Mesenchymal stem cell (in vitro differentiated cells and primary cell): Measurements from ENCODE around the gene COX10.
A peak's percentile ranks its signal among the peaks of the same experiment; 100 is the strongest.

Source experiments
- DNase-seq: peaks from one replicate; pipeline ENCODE4 v3.0.0-alpha.2; 2013
- H2AFZ ChIP-seq: one replicate; pipeline ENCODE4 v1.6.1; 2013; ENCODE audit warnings: low read depth, mild to moderate bottlenecking, control low read depth, inconsistent platforms, low read length, moderate library complexity
- H2AK5ac ChIP-seq: 2 replicates; pipeline ENCODE4 v1.6.1; 2013; ENCODE audit warnings: low read length, moderate library complexity, mild to moderate bottlenecking, inconsistent platforms; ENCODE audit not compliant: severe bottlenecking
- H2BK120ac ChIP-seq: one replicate; pipeline ENCODE4 v1.6.1; 2013; ENCODE audit warnings: low read depth, mild to moderate bottlenecking, inconsistent platforms, low read length, moderate library complexity
- H2BK12ac ChIP-seq, 2 experiments: one replicate each; pipeline ENCODE4 v1.6.1; 2013; ENCODE audit warnings: inconsistent platforms in 2 of 2, low read length in 2 of 2, mild to moderate bottlenecking in 2 of 2, moderate library complexity in 2 of 2, control low read depth in 1 of 2
- H2BK15ac ChIP-seq: one replicate; pipeline ENCODE4 v1.6.1; 2013; ENCODE audit warnings: mild to moderate bottlenecking, low read depth, inconsistent platforms; ENCODE audit not compliant: poor library complexity, severe bottlenecking
- H2BK5ac ChIP-seq: 2 replicates; pipeline ENCODE4 v1.6.1; 2013; ENCODE audit warnings: low read depth, mild to moderate bottlenecking, low read length, control low read depth, inconsistent platforms; ENCODE audit not compliant: poor library complexity, severe bottlenecking
- H3K14ac ChIP-seq, 2 experiments: one replicate each; pipeline ENCODE4 v1.6.1; 2013; ENCODE audit warnings: inconsistent platforms in 2 of 2, low read length in 2 of 2, control low read depth in 1 of 2, mild to moderate bottlenecking in 1 of 2, moderate library complexity in 1 of 2
- H3K18ac ChIP-seq, 2 experiments: one replicate each; pipeline ENCODE4 v1.6.1; 2013; ENCODE audit warnings: inconsistent platforms in 2 of 2, low read length in 2 of 2, control low read depth in 1 of 2, low read depth in 1 of 2, mild to moderate bottlenecking in 1 of 2
- H3K23ac ChIP-seq, 2 experiments: one replicate each; pipeline ENCODE4 v1.6.1; 2013; ENCODE audit warnings: inconsistent platforms in 2 of 2, low read length in 2 of 2, mild to moderate bottlenecking in 2 of 2, moderate library complexity in 2 of 2, control low read depth in 1 of 2
- H3K27ac ChIP-seq: 2 replicates; pipeline ENCODE4 v1.5.1; 2013; ENCODE audit warnings: mild to moderate bottlenecking, moderate library complexity, low read length, control low read depth, inconsistent platforms; ENCODE audit not compliant: poor library complexity, severe bottlenecking
- H3K27me3 ChIP-seq, 2 experiments: 2 replicates each; pipeline versions ENCODE4 v1.6.1 to v1.7.0; 2013; ENCODE audit warnings: low read length in 2 of 2, mild to moderate bottlenecking in 2 of 2, moderate library complexity in 2 of 2, control low read depth in 1 of 2, inconsistent platforms in 1 of 2; ENCODE audit not compliant: control insufficient read depth in 1 of 2, insufficient read depth in 1 of 2
- H3K36me3 ChIP-seq, 2 experiments: 2 replicates each; pipeline versions ENCODE4 v1.6.1 to v1.7.0; 2013; ENCODE audit warnings: low read length in 2 of 2, control low read depth in 1 of 2, inconsistent platforms in 1 of 2, low read depth in 1 of 2, mild to moderate bottlenecking in 1 of 2; ENCODE audit not compliant: insufficient read depth in 2 of 2, control insufficient read depth in 1 of 2
- H3K4ac ChIP-seq, 2 experiments: one replicate each; pipeline ENCODE4 v1.6.1; 2013; ENCODE audit warnings: inconsistent platforms in 2 of 2, low read length in 2 of 2, mild to moderate bottlenecking in 2 of 2, moderate library complexity in 2 of 2, control low read depth in 1 of 2, low read depth in 1 of 2
- H3K4me1 ChIP-seq: 2 replicates; pipeline ENCODE4 v1.6.1; 2013; ENCODE audit warnings: low read depth, low read length, control low read depth; ENCODE audit not compliant: control insufficient read depth, insufficient read depth
- H3K4me2 ChIP-seq: 2 replicates; pipeline ENCODE4 v1.6.1; 2013; ENCODE audit warnings: low read length, mild to moderate bottlenecking, inconsistent platforms; ENCODE audit not compliant: poor library complexity, severe bottlenecking
- H3K4me3 ChIP-seq, 2 experiments: 2 replicates each; pipeline versions ENCODE4 v1.5.1 to v1.7.0; 2013; ENCODE audit warnings: low read length in 2 of 2, mild to moderate bottlenecking in 2 of 2, control low read depth in 1 of 2, low read depth in 1 of 2; ENCODE audit not compliant: insufficient read depth in 1 of 2
- H3K79me1 ChIP-seq: replicated peaks from 2 replicates; pipeline ENCODE4 v1.6.1; 2013; ENCODE audit warnings: mild to moderate bottlenecking, control low read depth, low read length, inconsistent platforms; ENCODE audit not compliant: poor library complexity, severe bottlenecking
- H3K9ac ChIP-seq: 2 replicates; pipeline ENCODE4 v1.7.0; 2013; ENCODE audit warnings: mild to moderate bottlenecking, low read length, moderate library complexity
- H3K9me3 ChIP-seq: 2 replicates; pipeline ENCODE4 v1.7.0; 2013; ENCODE audit warnings: mild to moderate bottlenecking, low read length; ENCODE audit not compliant: control insufficient read depth
- H4K8ac ChIP-seq: one replicate; pipeline ENCODE4 v1.6.1; 2013; ENCODE audit warnings: inconsistent platforms, mild to moderate bottlenecking, low read length, moderate library complexity
- H4K91ac ChIP-seq: one replicate; pipeline ENCODE4 v1.6.1; 2013; ENCODE audit warnings: mild to moderate bottlenecking, low read length, inconsistent platforms
- WGBS: methylation state at CpG from one replicate; pipeline ENCODE4 v1.1.7; 2013; ENCODE audit warnings: mixed read lengths; 5-methylcytosine and 5-hydroxymethylcytosine counted together

The COX10 gene

GRCh38 chr17:14033166-14033565 lies 36.1 kb upstream of the COX10 start:
- 97% methylated on average over 4 of the region's 4 CpGs for WGBS
- peaks cover 7 to 21% of the 10 kb centered on the region in 2 experiments for H3K36me3 ChIP-seq

GRCh38 chr17:14037453-14037852 lies 31.9 kb upstream of the COX10 start:
- H2AFZ ChIP-seq, result no peak overlapping the region
- H2BK15ac ChIP-seq, result no peak overlapping the region
- no peak overlapping the region for H3K27ac ChIP-seq
- H2BK12ac ChIP-seq, result no peak overlapping the region
- no peak overlapping the region for H2BK5ac ChIP-seq
- no peak overlapping the region for H3K18ac ChIP-seq
- no peak overlapping the region for H4K8ac ChIP-seq
- no peak overlapping the region for H3K14ac ChIP-seq
- no peaks in the 10 kb centered on the region for H3K9me3 ChIP-seq
- H3K9ac ChIP-seq, result no peak overlapping the region
- WGBS, result no CpG with 5 or more reads among the region's 1 CpG
- H2BK120ac ChIP-seq, result no peak overlapping the region
- H2AK5ac ChIP-seq, result no peak overlapping the region
- H3K27me3 ChIP-seq, result no peaks in the 10 kb centered on the region
- no peak overlapping the region for H3K4me3 ChIP-seq
- no peaks in the 10 kb centered on the region for H3K4me1 ChIP-seq
- H3K4ac ChIP-seq, result no peak overlapping the region
- H4K91ac ChIP-seq, result no peak overlapping the region
- H3K23ac ChIP-seq, result no peak overlapping the region
- H3K36me3 ChIP-seq, result peaks cover 7 to 17% of the 10 kb centered on the region in 2 experiments
- no peak overlapping the region for H3K4me2 ChIP-seq
- no peak for DNase-seq
- H3K79me1 ChIP-seq, result peaks cover 13% of the 10 kb centered on the region

More at GRCh38 chr17:14033166-14033565, 36.1 kb upstream of the COX10 start:
- H3K79me1 ChIP-seq, result peaks cover 9% of the 10 kb centered on the region
- H3K23ac ChIP-seq, result no peak overlapping the region
- H2AK5ac ChIP-seq, result no peak overlapping the region
- H2BK15ac ChIP-seq, result no peak overlapping the region
- H2AFZ ChIP-seq, result no peak overlapping the region
- no peak overlapping the region for H3K9ac ChIP-seq
- no peak overlapping the region for H3K18ac ChIP-seq
- no peaks in the 10 kb centered on the region for H3K9me3 ChIP-seq
- no peaks in the 10 kb centered on the region for H3K27me3 ChIP-seq
- H3K4me1 ChIP-seq, result no peaks in the 10 kb centered on the region
- H2BK5ac ChIP-seq, result no peak overlapping the region
- no peak overlapping the region for H3K14ac ChIP-seq
- no peak for DNase-seq
- no peak overlapping the region for H3K27ac ChIP-seq
- H2BK12ac ChIP-seq, result no peak overlapping the region
- no peak overlapping the region for H4K91ac ChIP-seq
- H4K8ac ChIP-seq, result no peak overlapping the region
- no peak overlapping the region for H2BK120ac ChIP-seq
- no peak overlapping the region for H3K4me3 ChIP-seq
- H3K4me2 ChIP-seq, result no peak overlapping the region
- no peak overlapping the region for H3K4ac ChIP-seq

- Histone ChIP-seq H3K4me2 (no peak overlapping the region), H3K36me3 (peaks cover 6 to 14% of the 10 kb centered on the region in 2 experiments), H2AFZ (no peak overlapping the region), H3K9me3 (no peaks in the 10 kb centered on the region), H4K8ac (no peak overlapping the region), H3K14ac (no peak overlapping the region), H2BK5ac (no peak overlapping the region), H3K4me1 (no peaks in the 10 kb centered on the region), H3K27ac (peak overlapping the region; percentile 34), H3K27me3 (no peaks in the 10 kb centered on the region), H3K4ac (no peak overlapping the region), H2AK5ac (no peak overlapping the region), H2BK15ac (no peak overlapping the region), H2BK12ac (no peak overlapping the region), H3K18ac (no peak overlapping the region), H3K9ac (no peak overlapping the region), H2BK120ac (no peak overlapping the region), H4K91ac (no peak overlapping the region), H3K79me1 (peaks cover 13% of the 10 kb centered on the region), H3K23ac (no peak overlapping the region), H3K4me3 (no peak overlapping the region)
- peak; percentile 62 for DNase-seq
- 2% methylated on average over 1 of the region's 1 CpG for WGBS
Observed at GRCh38 chr17:14038206-14038605, 31.1 kb upstream of the COX10 start.

GRCh38 chr17:14042411-14042810 lies 26.9 kb upstream of the COX10 start:
- WGBS, result over 99% methylated on average over 3 of the region's 4 CpGs
- Histone ChIP-seq H3K9ac (no peak overlapping the region), H2BK12ac (no peak overlapping the region), H3K27ac (no peak overlapping the region), H3K4ac (no peak overlapping the region), H3K18ac (no peak overlapping the region), H3K36me3 (peaks cover 0 to 2% of the 10 kb centered on the region in 2 experiments), H3K79me1 (peaks cover 9% of the 10 kb centered on the region), H2BK15ac (no peak overlapping the region), H3K14ac (no peak overlapping the region), H3K23ac (no peak overlapping the region), H3K4me2 (no peak overlapping the region), H3K4me1 (no peaks in the 10 kb centered on the region), H3K4me3 (no peak overlapping the region), H2AK5ac (no peak overlapping the region), H3K9me3 (no peaks in the 10 kb centered on the region), H2AFZ (no peak overlapping the region), H2BK120ac (no peak overlapping the region), H3K27me3 (no peaks in the 10 kb centered on the region), H4K8ac (no peak overlapping the region), H2BK5ac (no peak overlapping the region), H4K91ac (no peak overlapping the region)
- no peak for DNase-seq
